Lower leg skin (tissue), 4 donors: Measurements from ENCODE around the gene PLEKHH2. TPM values are rescaled to one million over a fixed set of nuclear protein-coding genes. Genes with fewer than 3 reads are reported as not detected.
"Not testable (repeated sequence)": the region's sequence is repeated elsewhere in the genome, so short reads cannot be mapped to it uniquely, and the experiment has no call there.

ENCODE experiments used
- DNase-seq, 2 donors: peaks; one replicate each; pipeline ENCODE4 v3.0.0-alpha.2; 2019; ENCODE audit warnings: low spot score in 2 of 2
- H3K4me3 ChIP-seq: fragments of 200-600 bp; sonication (generic); 2 replicates; pipeline ENCODE4 v1.5.1; 2017; ENCODE audit warnings: mild to moderate bottlenecking, low read depth; ENCODE audit not compliant: poor library complexity, severe bottlenecking
- POLR2A ChIP-seq, 2 donors: fragments of 450-650 bp; IDR thresholded peaks; one replicate each; pipeline ENCODE4 v1.6.1; 2016 to 2017; ENCODE audit warnings: antibody characterized with exemption in 2 of 2, mild to moderate bottlenecking in 1 of 2, moderate library complexity in 1 of 2
- WGBS, 2 donors: methylation state at CpG; one replicate each; pipeline ENCODE4 v1.1.5; 2018; 5-methylcytosine and 5-hydroxymethylcytosine counted together
- intact Hi-C: fragments of 100-400 bp; cut with DNase I; formaldehyde crosslinking; loops from one replicate; pipeline ENCODE4 v1.15.0; 2023; ENCODE audit warnings: low total_unique reads
- total RNA-seq, 4 donors: library from RNA; depleted of rRNA; stranded (reverse); fragments of >200 nt; gene quantifications; one replicate each; pipeline ENCODE4 v1.1.0, GENCODE V29; 2016
- TF ChIP-seq, protein P1 (sequence below), 3 donors: fragments of 450-650 bp; IDR thresholded peaks; one replicate each; pipeline ENCODE4 v1.5.1; 2016; ENCODE audit warnings: antibody characterized with exemption in 3 of 3, mild to moderate bottlenecking in 3 of 3, moderate library complexity in 2 of 3

The PLEKHH2 gene
- total RNA-seq, 4 donors from 2014 or later, result 10.4 to 17.6 (median 15.4) TPM

DNA sequence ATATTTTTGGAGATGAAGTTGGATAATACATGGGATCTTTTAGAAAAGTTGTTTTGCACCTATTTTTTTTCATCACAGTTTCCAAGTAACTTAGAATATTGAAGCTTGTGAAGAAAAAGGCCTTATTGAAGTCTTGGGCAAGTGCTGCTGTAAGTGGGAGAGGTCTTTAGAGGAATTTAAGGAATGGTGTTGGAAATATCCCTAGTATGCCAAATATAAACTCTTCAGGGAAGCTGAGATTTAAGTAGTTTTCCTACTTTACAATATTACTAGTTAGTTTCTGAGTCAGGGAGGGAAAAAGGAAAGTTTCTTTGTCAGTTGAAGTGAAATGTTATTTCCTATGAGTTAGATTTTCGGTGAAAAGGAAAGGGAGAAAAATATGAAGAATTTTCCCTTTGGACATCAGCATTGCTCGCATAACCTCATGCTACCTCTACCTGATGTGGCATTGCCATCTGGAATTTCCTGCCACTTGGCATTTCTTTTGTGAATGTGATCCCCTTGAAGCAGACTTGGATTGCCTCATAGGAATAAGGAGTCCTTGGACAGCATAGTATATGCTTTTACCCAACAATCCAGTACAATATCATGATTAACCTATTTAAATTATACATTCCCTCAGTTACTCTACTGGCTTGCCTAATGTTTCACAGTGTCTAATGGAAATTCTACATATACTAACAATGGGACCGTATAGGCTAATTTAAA, 12.1 kb downstream of the PLEKHH2 start:
- intact Hi-C loops, result no loop called here
- TF ChIP-seq, protein P1, sequence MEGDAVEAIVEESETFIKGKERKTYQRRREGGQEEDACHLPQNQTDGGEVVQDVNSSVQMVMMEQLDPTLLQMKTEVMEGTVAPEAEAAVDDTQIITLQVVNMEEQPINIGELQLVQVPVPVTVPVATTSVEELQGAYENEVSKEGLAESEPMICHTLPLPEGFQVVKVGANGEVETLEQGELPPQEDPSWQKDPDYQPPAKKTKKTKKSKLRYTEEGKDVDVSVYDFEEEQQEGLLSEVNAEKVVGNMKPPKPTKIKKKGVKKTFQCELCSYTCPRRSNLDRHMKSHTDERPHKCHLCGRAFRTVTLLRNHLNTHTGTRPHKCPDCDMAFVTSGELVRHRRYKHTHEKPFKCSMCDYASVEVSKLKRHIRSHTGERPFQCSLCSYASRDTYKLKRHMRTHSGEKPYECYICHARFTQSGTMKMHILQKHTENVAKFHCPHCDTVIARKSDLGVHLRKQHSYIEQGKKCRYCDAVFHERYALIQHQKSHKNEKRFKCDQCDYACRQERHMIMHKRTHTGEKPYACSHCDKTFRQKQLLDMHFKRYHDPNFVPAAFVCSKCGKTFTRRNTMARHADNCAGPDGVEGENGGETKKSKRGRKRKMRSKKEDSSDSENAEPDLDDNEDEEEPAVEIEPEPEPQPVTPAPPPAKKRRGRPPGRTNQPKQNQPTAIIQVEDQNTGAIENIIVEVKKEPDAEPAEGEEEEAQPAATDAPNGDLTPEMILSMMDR (IDR thresholded peaks at IDR 0.05), result no peak
- TF ChIP-seq POLR2A (IDR thresholded peaks at IDR 0.05), result no peak
- WGBS, 2 donors, result 86 to 91% methylated on average over 3 of the region's 3 CpGs
- DNase-seq, result no peak
- H3K4me3 ChIP-seq, result no peak overlapping the region

GRCh38 chr2:43653506-43653905, 16.4 kb downstream of the PLEKHH2 start:
- no peak for DNase-seq
- TF ChIP-seq, protein P1 (IDR thresholded peaks at IDR 0.05), result no peak
- TF ChIP-seq POLR2A (IDR thresholded peaks at IDR 0.05), result no peak
- H3K4me3 ChIP-seq, result no peak overlapping the region
- intact Hi-C loops, result no loop called here
- 80 to 84% methylated on average over 2 of the region's 2 CpGs for WGBS, 2 donors

- TF ChIP-seq POLR2A (IDR thresholded peaks at IDR 0.05), result no peak
- TF ChIP-seq, protein P1 (IDR thresholded peaks at IDR 0.05), result no peak
- intact Hi-C loops, result no loop called here
- DNase-seq, result no peak
- 91 to 96% methylated on average over 3 of the region's 3 CpGs for WGBS, 2 donors
- no peak overlapping the region for H3K4me3 ChIP-seq
Measured at GRCh38 chr2:43657241-43657640, 20.2 kb downstream of the PLEKHH2 start.

GRCh38 chr2:43675646-43676321, 38.7 kb downstream of the PLEKHH2 start:
- intact Hi-C loops, result no loop called here
- peak overlapping the region; percentile 42 for H3K4me3 ChIP-seq
- TF ChIP-seq POLR2A (IDR thresholded peaks at IDR 0.05), result no peak
- TF ChIP-seq, protein P1 (IDR thresholded peaks at IDR 0.05), result no peak
- DNase-seq, result no peak
- WGBS, 2 donors, result 43 to 71% methylated on average over 14 of the region's 14 CpGs

GRCh38 chr2:43676322-43677050, 39.4 kb downstream of the PLEKHH2 start, which contains the start of gene C1GALT1C1L:
Gene C1GALT1C1L, minus strand, starts transcription at chr2:43676429. Its CDS starts 107 bp downstream, at chr2:43676322.
- peak; percentile 31 to 88 for DNase-seq

DNA sequence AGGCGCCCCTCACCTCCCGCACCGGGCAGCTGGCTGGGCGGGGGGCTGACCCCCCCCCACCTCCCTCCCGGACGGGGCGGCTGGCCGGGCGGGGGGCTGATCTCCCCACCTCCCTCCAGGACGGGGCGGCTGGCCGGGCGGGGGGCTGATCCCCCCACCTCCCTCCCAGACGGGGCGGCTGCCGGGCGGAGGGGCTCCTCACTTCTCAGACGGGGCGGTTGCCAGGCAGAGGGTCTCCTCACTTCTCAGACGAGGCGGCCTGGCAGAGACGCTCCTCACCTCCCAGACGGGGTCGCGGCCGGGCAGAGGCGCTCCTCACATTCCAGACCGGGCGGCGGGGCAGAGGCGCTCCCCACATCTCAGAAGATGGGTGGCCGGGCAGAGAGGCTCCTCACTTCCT, 40.7 kb downstream of the PLEKHH2 start:
- DNase-seq, intact Hi-C loops, H3K4me3 ChIP-seq: not testable (repeated sequence)
- WGBS, 2 donors, result 83 to 98% methylated on average over 15 to 32 of the region's 32 CpGs

More at GRCh38 chr2:43676322-43677050, 39.4 kb downstream of the PLEKHH2 start, which contains the start of gene C1GALT1C1L:
- intact Hi-C loops, result no loop called here
- peak within 1 kb of the TSS; percentile 42 for H3K4me3 ChIP-seq
- TF ChIP-seq, protein P1 (IDR thresholded peaks at IDR 0.05), result no peak
- no peak for TF ChIP-seq POLR2A (IDR thresholded peaks at IDR 0.05)
- 5 to 20% methylated on average over 26 of the region's 27 CpGs for WGBS, 2 donors
